Sigmoid colon (tissue), 7 donors: ENCODE data around the gene GALR1. TPM values are rescaled to one million over a fixed set of nuclear protein-coding genes. Genes with fewer than 3 reads are reported as not detected.

Source experiments
- DNase-seq: peaks from one replicate; pipeline ENCODE4 v3.0.0-alpha.2; 2019
- H3K27ac ChIP-seq, 4 donors: fragments of 200-600 bp; sonication (generic); one replicate each; pipeline ENCODE4 v1.5.1; 2016 to 2019; ENCODE audit warnings: mild to moderate bottlenecking in 1 of 4
- H3K27me3 ChIP-seq, 3 donors: fragments of 200-600 bp; sonication (generic); one replicate each; pipeline ENCODE4 v1.5.1; 2019; ENCODE audit warnings: mild to moderate bottlenecking in 1 of 3
- H3K36me3 ChIP-seq, 4 donors: fragments of 200-600 bp; sonication (generic); one replicate each; pipeline ENCODE4 v1.5.1; 2016 to 2019
- H3K4me1 ChIP-seq, 4 donors: fragments of 200-600 bp; sonication (generic); one replicate each; pipeline ENCODE4 v1.5.1; 2017 to 2019
- H3K4me3 ChIP-seq, 4 donors: fragments of 200-600 bp; sonication (generic); one replicate each; pipeline ENCODE4 v1.5.1; 2017 to 2019; ENCODE audit warnings: mild to moderate bottlenecking in 2 of 4, moderate library complexity in 1 of 4
- H3K9me3 ChIP-seq, 4 donors: fragments of 200-600 bp in 3 of 4; sonication (generic) in 3 of 4; one replicate each; pipeline versions ENCODE4 v1.5.1 to v1.6.1; 2013 to 2019
- EP300 ChIP-seq, 4 donors: sonication (generic); formaldehyde crosslinking; IDR thresholded peaks; one replicate each; pipeline ENCODE4 v1.6.1; 2017; ENCODE audit warnings: antibody characterized with exemption in 4 of 4
- POLR2A ChIP-seq, 2 donors: fragments of 450-650 bp; IDR thresholded peaks; one replicate each; pipeline ENCODE4 v1.6.1; 2016; ENCODE audit warnings: antibody characterized with exemption in 2 of 2, mild to moderate bottlenecking in 2 of 2, moderate library complexity in 2 of 2
- POLR2AphosphoS5 ChIP-seq, 4 donors: sonication (generic); formaldehyde crosslinking; IDR thresholded peaks; one replicate each; pipeline ENCODE4 v1.6.1; 2017; ENCODE audit warnings: antibody characterized with exemption in 4 of 4
- WGBS, 2 donors: extraction: QIAGEN DNeasy Blood & Tissue Kit; methylation state at CpG; one replicate each; pipeline ENCODE4 v1.1.7; 2013; 5-methylcytosine and 5-hydroxymethylcytosine counted together
- intact Hi-C: fragments of 100-400 bp; cut with DNase I; formaldehyde crosslinking; loops from one replicate; pipeline ENCODE4 v1.15.1; 2023
- polyA plus RNA-seq, 3 donors: library from polyadenylated mRNA; stranded (reverse); fragments of 200-250 nt; gene quantifications; one replicate each; pipeline ENCODE4 v1.2.3, GENCODE V29; 2013
- total RNA-seq, 4 donors: library from RNA; depleted of rRNA; stranded (reverse); fragments of >200 nt; gene quantifications; one replicate each; pipeline ENCODE4 v1.1.0, GENCODE V29; 2016
- TF ChIP-seq, protein P1 (sequence below), 4 experiments: fragments of 450-650 bp in 3 of 4; fragments of 200-600 bp in 1 of 4; IDR thresholded peaks; one replicate each; pipeline ENCODE4 v1.5.1; 2016 to 2019; ENCODE audit warnings: antibody characterized with exemption in 4 of 4, mild to moderate bottlenecking in 3 of 4, moderate library complexity in 2 of 4
- donor health status: healthy with polysubstance abuse.
- donor health status: Bipolar disorder and iron deficiency.
- donor health status: healthy.

GALR1 gene
- total and polyA plus RNA-seq, 7 donors, result 0.16 to 0.71 (median 0.33) TPM; not detected in 2

DNA sequence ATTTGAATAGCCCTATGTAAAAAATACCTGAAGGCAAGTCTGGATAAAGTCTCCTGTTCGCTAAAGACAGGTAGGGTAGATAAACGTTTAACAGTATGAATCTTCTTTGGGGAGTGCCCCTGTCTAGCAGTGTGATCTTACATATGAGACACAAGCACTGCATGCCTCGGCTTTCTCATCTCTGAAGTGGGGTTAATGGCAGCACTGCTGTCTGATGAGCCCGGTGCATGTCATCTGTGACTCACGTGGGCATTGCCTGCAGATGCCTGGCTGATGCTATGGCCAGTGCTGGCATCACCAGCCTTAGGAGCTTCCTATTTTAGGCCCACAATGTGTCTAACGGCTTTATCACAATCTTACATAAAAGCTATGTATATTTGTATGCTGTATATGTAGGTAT is 50.1 kb downstream of the GALR1 start:
- Histone ChIP-seq H3K4me3 (no peak overlapping the region), H3K9me3 (no peaks in the 10 kb centered on the region), H3K36me3 (no peaks in the 10 kb centered on the region), H3K27me3 (no peaks in the 10 kb centered on the region), H3K4me1 (no peaks in the 10 kb centered on the region), H3K27ac (no peak overlapping the region)
- DNase-seq, result no peak
- no peak for TF ChIP-seq POLR2A (IDR thresholded peaks at IDR 0.05)
- TF ChIP-seq, protein P1, sequence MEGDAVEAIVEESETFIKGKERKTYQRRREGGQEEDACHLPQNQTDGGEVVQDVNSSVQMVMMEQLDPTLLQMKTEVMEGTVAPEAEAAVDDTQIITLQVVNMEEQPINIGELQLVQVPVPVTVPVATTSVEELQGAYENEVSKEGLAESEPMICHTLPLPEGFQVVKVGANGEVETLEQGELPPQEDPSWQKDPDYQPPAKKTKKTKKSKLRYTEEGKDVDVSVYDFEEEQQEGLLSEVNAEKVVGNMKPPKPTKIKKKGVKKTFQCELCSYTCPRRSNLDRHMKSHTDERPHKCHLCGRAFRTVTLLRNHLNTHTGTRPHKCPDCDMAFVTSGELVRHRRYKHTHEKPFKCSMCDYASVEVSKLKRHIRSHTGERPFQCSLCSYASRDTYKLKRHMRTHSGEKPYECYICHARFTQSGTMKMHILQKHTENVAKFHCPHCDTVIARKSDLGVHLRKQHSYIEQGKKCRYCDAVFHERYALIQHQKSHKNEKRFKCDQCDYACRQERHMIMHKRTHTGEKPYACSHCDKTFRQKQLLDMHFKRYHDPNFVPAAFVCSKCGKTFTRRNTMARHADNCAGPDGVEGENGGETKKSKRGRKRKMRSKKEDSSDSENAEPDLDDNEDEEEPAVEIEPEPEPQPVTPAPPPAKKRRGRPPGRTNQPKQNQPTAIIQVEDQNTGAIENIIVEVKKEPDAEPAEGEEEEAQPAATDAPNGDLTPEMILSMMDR (IDR thresholded peaks at IDR 0.05), result no peak
- TF ChIP-seq EP300 (IDR thresholded peaks at IDR 0.05), result no peak
- no peak for TF ChIP-seq POLR2AphosphoS5 (IDR thresholded peaks at IDR 0.05)
- WGBS, 2 donors, result 83 to 88% methylated on average over 6 of the region's 6 CpGs
- intact Hi-C loops, result no loop called here

- intact Hi-C loops, result no loop called here
- TF ChIP-seq EP300 (IDR thresholded peaks at IDR 0.05), result no peak
- TF ChIP-seq POLR2AphosphoS5 (IDR thresholded peaks at IDR 0.05), result no peak
- no peak for TF ChIP-seq POLR2A (IDR thresholded peaks at IDR 0.05)
- TF ChIP-seq, protein P1 (IDR thresholded peaks at IDR 0.05), result no peak
- Histone ChIP-seq H3K27ac (no peak overlapping the region), H3K27me3 (no peaks in the 10 kb centered on the region), H3K4me3 (no peak overlapping the region), H3K9me3 (no peaks in the 10 kb centered on the region), H3K36me3 (no peaks in the 10 kb centered on the region), H3K4me1 (no peaks in the 10 kb centered on the region)
- WGBS, 2 donors, result 76 to 88% methylated on average over 7 of the region's 7 CpGs
- no peak for DNase-seq
These were observed 50.9 kb downstream of the GALR1 start for GRCh38 chr18:77300579-77300978.

GRCh38 chr18:77304268-77304667 is 54.6 kb downstream of the GALR1 start:
- 89 to 91% methylated on average over 7 of the region's 7 CpGs for WGBS, 2 donors
- Histone ChIP-seq H3K27ac (no peak overlapping the region), H3K27me3 (no peaks in the 10 kb centered on the region), H3K4me1 (no peaks in the 10 kb centered on the region), H3K36me3 (no peaks in the 10 kb centered on the region), H3K9me3 (no peaks in the 10 kb centered on the region), H3K4me3 (no peak overlapping the region)
- DNase-seq, result no peak
- intact Hi-C loops, result no loop called here
- TF ChIP-seq POLR2AphosphoS5 (IDR thresholded peaks at IDR 0.05) (no peak), EP300 (IDR thresholded peaks at IDR 0.05) (no peak), POLR2A (IDR thresholded peaks at IDR 0.05) (no peak)
- TF ChIP-seq, protein P1 (IDR thresholded peaks at IDR 0.05), result no peak

DNA sequence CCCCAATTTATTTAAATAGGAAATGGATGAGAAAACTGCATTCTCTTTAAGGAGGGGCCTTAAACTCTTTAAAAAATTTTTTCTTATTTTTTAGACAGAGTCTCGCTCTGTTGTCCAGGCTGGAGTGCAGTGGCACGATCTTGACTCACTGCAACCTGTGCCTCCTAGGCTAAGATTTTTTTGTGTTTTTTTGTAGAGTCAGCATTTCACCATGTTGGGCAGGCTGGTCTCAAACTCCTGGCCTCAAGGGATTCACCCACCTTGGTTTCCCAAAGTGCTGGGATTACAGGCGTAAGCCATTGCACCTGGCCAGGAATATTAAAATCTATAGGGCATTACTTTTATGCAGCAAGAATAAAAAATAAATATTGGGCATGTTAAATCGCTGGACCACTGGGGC is 56.0 kb downstream of the GALR1 start:
- Histone ChIP-seq H3K4me1 (no peaks in the 10 kb centered on the region), H3K36me3 (no peaks in the 10 kb centered on the region), H3K4me3 (no peak overlapping the region), H3K27ac (no peak overlapping the region), H3K9me3 (no peaks in the 10 kb centered on the region), H3K27me3 (no peaks in the 10 kb centered on the region)
- intact Hi-C loops, result no loop called here
- WGBS, 2 donors, result 96% methylated on average over 4 of the region's 4 CpGs
- TF ChIP-seq, protein P1 (IDR thresholded peaks at IDR 0.05), result no peak
- TF ChIP-seq POLR2A (IDR thresholded peaks at IDR 0.05) (no peak), POLR2AphosphoS5 (IDR thresholded peaks at IDR 0.05) (no peak), EP300 (IDR thresholded peaks at IDR 0.05) (no peak)
- no peak for DNase-seq

DNA sequence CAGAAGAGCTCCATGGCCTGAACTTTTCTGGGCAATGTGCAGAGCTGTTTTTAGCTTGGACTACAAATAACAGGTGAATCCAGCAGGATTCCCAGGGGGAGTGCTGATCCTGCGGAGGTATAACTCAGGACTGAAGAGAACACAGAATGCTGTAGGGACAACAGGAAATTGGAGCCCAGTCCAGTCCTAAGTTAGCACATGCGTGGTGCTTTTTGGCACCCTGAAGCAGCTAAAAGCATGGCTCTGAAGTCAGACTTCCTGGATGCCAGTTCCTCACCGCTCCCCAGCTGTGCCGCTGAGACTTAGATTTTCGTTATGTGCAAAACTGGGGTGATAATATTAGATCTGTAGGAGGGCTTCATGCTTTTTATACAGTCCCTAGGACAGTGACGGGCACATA is 58.6 kb downstream of the GALR1 start:
- no peaks in the 10 kb centered on the region for H3K9me3 ChIP-seq
- WGBS, 2 donors, result 89 to 91% methylated on average over 6 of the region's 6 CpGs
- intact Hi-C loops, result no loop called here
- TF ChIP-seq POLR2AphosphoS5 (IDR thresholded peaks at IDR 0.05), result no peak
- TF ChIP-seq, protein P1 (IDR thresholded peaks at IDR 0.05), result no peak
- no peak for TF ChIP-seq POLR2A (IDR thresholded peaks at IDR 0.05)
- TF ChIP-seq EP300 (IDR thresholded peaks at IDR 0.05), result no peak
- no peak for DNase-seq
- H3K27ac ChIP-seq, result no peak overlapping the region
- H3K36me3 ChIP-seq, result no peaks in the 10 kb centered on the region
- no peaks in the 10 kb centered on the region for H3K4me1 ChIP-seq
- no peaks in the 10 kb centered on the region for H3K27me3 ChIP-seq
- no peak overlapping the region for H3K4me3 ChIP-seq
